HG02852 (cell line): ENCODE results near the gene PRKD3.
A peak's percentile ranks its signal among the peaks of the same experiment; 100 is the strongest.

Experiments
- ATAC-seq: cut with Tn5 transposase; IDR thresholded peaks from one replicate; pipeline ENCODE4 v1.9.1; 2021; ENCODE audit warnings: mild to moderate bottlenecking, moderate library complexity; ENCODE audit not compliant: unreplicated experiment

Gene PRKD3

DNA sequence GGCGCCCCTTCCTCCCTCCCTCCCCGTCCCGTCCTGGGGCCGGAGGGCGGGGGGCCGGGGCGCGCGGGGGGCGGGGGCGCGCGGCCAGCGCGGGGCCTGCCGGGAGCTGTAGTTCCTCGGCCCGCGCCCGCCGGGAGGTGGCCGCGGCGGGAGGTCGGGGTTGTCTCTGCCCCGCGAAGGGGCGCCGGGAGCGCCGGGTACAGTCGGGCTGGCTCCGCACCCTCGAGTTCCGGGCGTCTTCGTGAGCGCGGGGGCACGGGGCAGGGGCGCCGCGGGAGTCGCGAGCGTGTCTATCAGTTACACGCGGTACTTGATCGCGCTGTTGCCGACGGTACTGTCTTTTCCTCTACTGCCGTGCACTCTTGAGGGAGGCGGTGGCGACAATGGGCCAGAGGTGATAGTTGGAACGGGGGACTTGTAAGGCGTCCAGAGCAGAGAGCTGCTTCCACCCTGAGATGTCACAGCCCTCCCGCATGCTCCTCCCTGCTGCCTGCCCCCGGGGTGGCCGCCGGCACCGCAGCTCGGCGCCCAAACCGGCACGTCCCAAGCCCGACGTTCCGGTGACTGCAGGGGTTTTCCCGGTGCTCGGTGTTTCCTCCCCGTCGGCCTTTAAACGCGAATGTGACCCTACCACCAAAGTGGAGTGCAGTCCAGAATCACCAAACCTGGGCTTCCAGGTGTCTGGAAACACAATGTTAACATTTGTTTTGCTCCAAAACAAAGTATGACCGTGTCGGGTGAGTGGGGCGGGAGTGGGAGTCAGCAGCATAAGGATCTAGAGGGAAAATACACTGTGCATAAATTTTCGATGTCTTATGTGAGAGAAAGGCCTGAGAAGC, at the start of gene PRKD3:
PRKD3 (minus strand) TSS at position 48 of the 839 bp plus-strand sequence. CDS start 8,309 bp downstream, outside the sequence.
- ATAC-seq = peak; percentile 71

DNA sequence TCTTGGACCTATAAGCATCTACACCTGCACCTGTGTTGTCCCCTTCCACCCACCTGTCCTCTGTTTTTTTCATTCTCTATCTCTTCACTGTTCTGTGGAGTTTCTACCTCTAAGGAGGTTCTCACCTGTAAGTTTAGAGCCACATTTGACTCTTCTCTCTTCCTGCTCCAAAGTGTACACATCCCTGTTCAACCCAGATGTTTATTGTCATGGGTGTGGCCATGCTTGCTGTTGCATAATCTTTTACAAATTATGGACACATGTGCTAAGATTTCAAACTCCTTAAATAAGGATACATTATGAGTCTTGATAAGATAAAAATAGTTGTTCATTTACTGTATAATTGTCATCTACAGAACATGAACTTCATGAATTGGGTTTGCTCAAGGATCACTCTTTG, 47.4 kb upstream of the PRKD3 start:
- ATAC-seq = no peak

DNA sequence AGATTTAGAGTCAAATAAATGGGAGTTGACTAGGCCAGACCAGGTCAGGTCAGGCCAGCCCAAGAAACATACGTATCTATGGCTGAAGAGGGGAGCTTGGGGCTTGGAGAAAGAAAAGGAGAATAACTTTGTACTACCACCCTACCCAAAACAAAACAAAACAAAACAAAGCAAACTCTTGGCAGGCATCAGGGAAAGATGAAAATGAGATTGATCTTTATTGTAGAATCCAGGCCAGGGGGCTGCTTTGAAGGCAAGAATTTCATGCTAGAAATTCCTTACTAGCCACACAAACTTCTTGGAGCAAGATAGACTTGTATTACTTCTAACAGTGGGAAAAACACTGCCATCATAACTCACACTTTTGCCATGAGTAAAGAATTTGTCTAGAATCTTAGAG, 46.0 kb upstream of the PRKD3 start:
- ATAC-seq = no peak

DNA sequence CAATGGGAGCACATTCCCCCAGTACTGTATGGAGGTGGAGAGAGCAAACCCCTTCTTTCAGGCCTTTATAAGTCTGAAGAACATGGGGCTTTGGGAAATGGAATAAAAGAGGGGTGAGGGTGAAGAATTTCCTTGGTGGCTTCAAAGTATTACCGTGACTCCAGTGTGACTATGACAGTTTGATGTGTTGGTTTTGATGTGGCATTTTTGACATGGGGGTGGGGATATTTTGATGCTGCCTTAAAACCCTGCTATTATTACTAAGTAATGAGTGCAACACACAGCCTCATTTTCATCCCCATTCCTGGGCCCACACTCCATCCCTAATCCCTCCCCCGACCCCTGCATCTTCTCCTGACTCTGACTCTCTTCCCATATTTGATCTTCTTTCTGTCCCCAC, 43.4 kb upstream of the PRKD3 start:
- no peak for ATAC-seq

DNA sequence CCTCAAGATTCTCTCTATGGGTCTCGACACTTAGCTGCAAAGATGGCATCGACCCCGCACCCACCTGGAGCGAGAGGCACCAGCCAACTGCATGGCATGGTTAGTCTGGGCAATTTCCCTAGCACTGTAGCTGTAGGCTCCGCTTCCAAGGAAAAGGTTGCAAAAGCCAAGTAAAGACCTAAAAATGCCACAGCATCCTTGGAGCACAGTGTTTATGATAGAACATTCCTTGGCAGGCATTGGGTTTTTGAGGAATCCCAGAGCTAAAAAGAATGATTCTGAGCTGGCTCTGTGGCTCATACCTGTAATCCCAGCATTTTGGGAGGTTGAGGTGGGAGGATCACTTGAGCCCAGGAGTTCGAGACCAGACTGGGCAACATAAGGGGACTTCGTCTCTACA, 42.7 kb upstream of the PRKD3 start:
- ATAC-seq = no peak

DNA sequence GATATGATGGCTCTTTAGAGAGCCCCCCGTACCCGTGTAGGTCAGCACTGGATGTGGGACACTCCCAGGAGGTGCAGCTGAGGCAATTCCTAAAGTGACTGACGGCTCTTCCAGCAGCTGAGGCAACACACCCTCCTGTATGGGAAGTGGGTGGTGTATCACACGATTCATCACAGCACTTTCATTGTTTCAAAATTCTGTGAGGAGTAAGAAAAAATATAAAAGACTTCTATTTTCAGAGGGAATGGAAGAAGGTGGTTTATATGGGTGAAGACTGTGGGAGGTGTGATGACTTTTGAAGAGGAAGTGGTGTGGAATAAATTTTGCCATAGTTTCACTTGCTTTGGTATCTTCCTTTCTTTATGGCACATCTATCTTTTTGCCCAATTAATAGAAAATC, 42.1 kb upstream of the PRKD3 start:
- no peak for ATAC-seq

DNA sequence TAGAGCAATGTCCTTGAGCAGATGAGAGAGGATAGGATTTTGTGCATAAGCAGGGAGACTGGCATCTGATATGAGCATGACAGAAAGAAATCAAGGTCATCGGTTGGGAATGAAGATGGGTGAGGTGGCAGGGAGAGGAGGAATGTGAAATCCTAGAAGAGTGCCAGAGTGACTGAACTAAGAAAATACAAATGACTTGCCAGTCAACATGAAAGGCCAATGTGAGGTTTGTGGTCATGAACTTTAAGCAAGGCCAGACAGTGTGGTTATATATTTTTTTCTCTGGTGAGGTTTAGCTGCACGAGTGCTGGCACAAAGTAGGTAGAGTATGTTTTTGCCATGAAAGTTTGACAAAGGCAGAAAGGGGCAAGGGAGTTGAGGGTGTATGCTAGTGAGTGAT, 41.0 kb upstream of the PRKD3 start:
- ATAC-seq = peak; percentile 67

DNA sequence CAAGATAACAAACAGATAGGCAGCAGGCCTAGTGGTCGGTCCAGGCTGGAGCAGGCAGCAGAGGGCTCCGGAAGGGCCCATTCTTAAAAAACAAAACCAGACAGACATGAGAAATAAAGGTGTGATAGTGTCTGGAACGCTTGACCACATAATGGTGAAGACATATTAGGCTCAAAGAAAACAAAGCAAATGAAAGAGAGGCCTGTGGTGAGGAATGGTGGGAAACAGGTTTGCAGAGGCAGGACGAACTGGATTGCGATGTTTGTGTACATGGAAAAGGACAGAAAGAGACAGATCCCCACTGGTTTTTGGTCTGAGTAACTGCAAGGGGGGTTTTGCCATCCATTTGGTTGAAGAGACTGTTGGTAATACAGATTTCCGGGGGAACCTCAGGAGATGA, 39.7 kb upstream of the PRKD3 start:
- ATAC-seq = no peak

DNA sequence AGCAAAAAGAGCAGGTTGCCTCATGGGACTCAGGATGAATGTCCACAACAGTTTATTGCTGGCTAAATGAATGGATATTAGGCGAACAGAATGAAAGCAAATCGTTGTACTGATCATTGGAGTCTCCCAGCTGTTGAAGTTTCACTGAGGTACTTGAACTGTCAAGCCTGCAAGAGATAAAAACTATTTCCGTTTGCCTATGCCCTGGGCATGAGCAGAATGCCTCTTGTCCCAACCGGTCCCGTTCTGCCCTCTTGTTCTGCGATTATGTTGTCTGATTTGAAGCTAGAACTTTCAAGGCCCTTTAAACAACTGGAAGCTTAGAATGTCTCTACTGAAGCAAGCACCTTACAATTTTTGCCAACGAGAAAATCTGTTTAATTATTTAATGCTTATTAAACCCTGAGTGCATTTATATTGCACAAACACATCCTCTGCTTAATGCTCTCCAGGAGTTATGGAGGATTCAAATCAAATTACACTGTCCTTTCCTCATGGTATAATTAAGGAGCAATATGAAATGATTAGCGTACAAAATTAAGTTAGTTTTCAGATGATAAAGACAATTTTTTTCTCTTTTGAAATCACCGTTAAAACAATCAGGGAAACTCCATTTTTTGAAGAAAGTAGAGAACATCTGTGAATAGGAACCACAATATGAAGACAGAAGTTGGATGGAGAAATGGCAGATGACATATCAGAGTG, 37.5 kb upstream of the PRKD3 start:
- ATAC-seq = no peak

DNA sequence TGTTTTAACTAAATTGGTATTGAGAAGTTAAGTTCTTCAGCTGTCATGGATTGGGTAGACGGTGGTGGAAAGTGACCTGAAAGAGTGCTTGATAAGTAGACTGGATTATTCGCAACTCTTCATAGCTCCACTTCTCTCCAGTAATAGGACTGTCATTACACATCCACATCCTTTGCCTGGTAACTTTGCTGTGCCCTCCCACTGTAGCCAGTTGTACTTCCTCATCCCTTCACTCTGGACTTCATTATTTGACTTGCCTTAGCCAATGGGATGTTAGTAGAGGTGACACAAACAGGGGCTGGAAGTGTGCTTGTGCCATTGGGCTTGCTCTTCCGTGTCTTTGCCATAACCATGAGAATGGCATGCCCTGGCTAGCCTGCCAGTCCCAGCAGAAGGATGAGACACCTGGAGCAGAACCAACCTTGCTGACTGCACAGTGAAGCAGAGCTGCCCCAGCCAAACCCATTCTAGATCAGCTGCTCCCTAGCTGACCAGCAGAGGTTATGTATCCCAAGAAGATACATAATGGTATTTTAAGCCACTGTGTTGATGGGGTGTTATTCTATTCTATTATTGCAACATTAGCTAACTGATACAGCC, 36.7 kb upstream of the PRKD3 start:
- no peak for ATAC-seq

DNA sequence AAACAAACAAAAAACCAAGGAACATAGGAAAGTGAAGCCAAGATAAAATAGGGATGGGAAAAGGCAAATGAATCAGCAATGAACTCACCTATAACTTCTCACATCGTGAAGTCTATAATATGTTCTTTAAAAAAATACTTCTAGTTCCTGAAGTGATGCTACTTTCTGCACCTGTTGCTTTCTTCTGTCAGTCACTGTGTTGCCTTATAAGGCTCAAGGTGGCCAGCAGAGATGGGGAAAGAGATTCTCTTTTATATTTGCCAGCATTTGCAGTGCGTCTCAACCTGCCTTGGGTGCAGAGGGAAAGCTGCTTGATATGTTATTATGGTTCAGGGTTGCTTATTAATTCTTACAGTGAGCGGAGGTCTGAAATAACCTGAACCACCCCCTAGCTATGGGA, 33.8 kb upstream of the PRKD3 start:
- ATAC-seq = no peak

DNA sequence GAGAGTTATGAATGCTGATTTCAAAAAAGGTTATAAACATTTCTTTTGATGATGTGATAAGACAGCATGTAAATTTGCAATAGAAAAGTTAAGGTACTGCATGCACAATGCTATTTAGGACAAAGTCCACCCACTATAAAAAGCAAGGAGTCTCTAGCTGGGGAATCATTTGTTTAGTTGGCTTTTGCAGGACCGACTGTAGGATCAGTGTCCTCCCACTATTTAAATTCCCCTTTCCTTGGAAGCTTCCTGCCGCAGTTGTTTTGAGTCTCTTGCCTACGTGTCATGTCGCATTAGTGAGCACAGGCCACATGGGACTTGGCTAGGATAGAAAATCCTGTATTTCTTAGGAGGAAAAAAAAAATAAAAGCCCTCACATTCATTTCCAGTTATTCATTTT, 32.9 kb upstream of the PRKD3 start:
- no peak for ATAC-seq

DNA sequence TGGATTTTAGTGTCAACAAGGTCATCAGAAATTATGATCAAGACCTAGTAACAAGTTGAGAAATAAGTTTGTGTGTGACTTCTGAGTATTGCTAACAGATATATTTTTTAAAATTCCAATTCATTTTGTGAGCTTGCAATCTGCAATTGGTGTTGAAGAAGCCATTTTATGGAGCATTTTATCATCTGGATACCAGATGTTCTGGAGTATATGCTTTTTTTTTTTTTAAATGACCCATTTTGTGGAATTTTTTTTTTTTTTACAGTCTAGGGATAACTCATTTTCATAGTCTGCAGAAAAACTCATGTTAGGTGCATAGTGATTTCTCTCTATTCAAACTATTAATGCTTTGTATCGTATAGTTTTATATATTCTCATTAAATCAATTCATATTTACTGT, 32.4 kb upstream of the PRKD3 start:
- no peak for ATAC-seq

DNA sequence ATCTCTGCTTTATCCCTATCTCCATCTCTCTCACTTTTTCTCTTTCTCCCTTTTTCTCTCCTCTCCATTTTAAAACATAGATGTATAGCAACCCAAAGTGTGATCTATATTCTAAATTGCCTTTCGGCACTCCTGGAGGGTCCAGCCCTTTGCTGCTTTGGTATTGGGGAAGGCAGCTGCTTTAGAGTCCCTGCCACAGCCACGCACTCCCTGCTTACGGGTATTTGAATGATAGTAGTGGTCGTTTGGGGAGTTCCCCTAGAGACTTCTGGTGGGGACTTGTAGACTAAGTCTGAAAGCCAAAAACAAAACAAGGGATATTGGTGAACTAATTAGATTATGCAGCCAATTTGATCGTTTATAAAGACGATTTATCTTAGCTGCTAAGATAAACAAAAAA, 31.7 kb upstream of the PRKD3 start:
- no peak for ATAC-seq

DNA sequence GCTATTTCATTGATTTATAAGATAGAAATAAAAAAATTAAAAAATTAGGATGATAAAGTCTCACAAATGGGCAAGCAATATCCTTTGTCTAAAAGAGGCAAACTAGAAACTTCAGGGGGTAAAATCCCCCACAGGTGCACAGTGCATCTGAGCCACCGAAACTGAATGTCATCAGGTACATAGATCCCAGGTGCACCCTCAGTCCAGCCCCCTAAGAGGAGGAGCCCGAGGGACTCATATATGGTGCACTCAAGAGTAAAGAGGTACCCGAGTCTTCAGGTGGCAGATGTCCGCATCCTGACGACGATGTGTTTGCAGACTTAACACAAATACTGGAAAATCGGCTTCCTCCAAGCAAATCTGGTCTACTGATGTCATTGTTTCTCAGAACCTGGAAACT, 31.1 kb upstream of the PRKD3 start:
- no peak for ATAC-seq

DNA sequence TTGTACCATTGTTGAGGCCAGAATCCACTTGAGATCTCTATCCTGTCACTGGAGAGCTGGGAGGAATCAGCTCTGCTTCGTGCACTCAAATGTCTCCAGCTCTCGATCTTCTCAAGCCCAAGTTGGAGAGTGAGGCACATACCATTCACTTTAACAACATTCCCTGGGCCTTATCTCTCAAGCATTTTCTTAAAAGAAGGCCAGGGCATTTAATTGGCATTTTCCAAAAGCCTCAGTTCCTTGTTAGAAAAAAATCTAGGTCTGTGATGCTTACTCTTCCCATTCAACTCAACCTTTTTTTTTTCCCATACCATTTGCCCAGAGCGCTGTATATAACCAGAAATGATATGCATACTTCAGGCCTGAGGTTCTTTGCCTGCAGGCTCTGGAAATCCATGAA, 29.9 kb upstream of the PRKD3 start:
- ATAC-seq = no peak

DNA sequence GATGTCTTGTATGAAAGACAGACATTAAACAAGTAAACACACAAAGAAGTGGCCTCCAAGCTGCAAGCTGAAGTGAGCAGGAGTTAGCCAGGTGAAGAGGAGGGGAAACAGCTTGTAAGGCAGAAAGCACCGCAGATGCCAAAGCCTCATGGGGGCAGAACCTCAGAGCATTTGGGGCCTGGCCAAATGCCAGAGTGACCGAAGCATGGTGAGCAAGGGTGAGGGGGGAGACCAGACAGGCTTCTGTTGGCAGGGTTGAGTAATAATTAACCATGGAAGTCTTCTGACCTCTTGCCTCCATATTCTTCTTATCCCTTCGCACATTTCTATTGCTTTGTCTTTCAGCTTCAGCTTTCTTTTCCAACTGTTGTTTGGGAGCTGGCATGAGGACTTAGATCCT, 25.4 kb upstream of the PRKD3 start:
- no peak for ATAC-seq

DNA sequence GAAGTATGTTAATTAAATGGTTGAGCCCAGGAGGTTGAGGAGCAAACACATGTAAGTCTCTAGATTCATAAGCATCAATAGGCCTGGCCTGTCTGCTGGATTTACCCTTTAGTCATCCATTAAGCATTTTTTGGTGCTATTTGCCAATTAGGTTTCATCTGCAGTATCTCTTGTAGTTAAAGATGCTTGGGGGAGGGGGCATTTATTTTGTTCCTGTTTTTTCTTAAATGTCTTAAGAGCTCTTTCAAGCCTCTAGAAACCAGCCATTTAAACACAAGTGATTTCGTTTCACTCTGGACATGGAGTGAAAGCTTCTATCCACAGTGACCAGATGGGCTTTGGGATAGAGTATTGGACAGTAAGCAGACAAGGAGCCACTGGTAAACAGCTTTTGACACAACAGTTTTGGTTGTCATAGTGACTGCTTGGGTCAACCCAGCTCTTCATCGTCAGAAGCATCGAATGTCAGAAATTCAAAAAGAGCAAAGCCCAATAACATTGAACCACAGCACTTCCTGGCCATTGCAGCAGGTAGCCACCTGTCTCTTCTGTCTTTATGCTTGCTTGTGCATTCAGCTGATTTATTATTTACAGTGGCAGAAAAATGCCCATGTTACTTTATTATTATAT, 24.7 kb upstream of the PRKD3 start:
- ATAC-seq = no peak

DNA sequence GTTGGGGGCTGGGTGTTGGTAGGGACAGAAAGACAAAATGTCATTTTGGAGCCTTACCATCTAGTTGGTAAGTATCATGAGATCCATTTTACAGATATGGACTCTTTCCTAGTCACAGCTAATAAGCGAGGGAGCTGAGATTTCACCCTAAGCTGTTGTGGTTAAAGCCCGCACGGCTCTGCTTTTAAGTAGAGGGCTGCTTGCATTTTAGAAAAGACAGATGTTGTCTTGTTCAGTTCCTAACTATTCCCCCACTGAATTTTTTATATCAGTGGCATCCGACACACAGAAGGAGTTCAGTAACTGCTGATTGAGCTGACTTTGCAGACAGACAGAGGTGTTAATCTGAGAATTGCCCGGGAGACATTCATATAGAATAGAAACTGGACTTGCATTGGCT, 23.5 kb upstream of the PRKD3 start:
- ATAC-seq = no peak

DNA sequence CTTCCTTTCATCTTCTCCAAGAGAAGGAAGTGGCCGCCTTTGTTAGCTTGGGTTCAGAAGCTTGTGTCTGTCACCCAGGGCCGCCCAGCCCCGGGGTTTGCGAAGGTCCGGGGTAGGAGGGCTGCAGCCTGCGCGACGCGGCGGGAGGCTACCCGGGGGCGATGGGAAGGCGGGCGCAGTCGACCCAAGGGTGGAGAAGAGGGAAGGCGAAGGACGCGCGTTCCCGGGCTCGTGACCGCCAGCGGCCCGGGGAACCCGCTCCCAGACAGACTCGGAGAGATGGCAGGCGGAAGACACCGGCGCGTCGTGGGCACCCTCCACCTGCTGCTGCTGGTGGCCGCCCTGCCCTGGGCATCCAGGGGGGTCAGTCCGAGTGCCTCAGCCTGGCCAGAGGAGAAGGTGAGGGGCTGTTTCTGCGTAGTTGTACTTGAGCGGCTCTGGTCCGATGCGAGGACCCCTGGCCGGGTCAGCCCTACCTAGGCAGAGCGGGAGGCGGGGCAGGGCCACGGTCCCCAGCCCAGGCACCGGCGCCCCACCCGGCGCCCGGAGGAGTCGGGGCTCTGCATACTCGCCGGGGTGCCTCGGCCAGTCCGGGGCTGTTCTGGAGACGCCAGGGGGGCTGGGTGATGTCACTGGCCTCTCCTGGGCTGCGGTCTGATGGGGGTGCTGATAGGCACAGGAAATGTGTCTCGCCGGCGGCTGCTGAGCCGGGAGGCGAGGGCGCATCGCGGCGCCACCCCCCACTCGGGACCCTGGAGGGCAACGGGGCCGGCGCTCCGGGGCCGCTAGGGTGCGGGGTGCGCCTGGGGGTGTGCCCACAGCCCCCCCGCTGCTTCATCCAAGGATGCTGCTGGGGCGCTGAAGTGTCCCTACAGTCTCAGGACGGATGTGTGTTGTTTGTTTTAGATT, 20.1 kb upstream of the PRKD3 start, which contains the start of gene QPCT:
QPCT (plus strand) TSS at position 178 of the 909 bp plus-strand sequence; CDS start at position 280, 102 bp downstream.
- peak; percentile 64 for ATAC-seq
